Measurements from ENCODE around the gene PRPH. TPM values are rescaled to one million over a fixed set of nuclear protein-coding genes. Genes with fewer than 3 reads are reported as not detected.

PRPH gene
- polyA plus RNA-seq, 1 experiment, result not detected

DNA sequence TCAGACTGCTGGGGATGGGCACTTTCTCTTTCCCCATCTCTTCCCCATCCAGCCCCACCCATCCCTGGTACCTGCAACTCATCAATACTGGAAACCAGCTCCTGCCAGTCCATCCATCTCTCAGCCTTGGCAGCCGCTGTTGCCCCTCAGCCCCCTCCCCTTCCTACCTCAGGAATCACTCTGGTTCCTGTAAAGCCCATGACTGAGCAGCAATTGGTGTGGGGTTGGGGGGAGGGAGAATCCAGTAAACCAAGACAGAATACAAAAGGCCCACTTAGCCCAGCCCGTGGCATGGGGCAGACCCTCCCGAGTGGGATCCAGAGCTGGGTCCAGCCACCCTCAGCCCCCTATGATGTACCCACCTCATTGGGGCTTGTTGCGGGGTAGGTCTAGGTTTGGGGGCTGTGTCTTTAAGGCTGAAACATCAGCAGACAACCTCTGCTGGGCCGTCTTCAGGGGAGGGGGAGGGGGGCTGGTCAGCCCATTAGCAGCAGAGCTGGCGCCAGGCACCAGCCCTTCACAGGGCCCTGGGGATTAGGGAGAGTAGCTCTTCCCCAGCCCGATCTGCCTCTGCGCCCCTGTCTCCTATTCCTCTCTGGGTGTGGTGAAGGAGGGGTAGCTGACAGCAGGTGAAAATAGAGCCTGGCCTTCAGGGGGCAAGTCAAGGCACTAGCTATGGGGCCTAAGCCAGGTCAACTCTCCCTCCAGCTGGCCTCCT lies 702 bp upstream of the PRPH start:
- Histone ChIP-seq H3K36me3 (ENCODE audit: control insufficient read depth, insufficient read depth, low read length) (no peaks in the 10 kb centered on the region), H3K27me3 (ENCODE audit: control insufficient read depth, insufficient read depth, low read length) (peaks cover 48% of the 10 kb centered on the region), H3K4me3 (ENCODE audit: low read depth, low read length) (no peak overlapping the region)
- no peak for DNase-seq (ENCODE audit: low read depth)
- TF ChIP-seq, protein P1, sequence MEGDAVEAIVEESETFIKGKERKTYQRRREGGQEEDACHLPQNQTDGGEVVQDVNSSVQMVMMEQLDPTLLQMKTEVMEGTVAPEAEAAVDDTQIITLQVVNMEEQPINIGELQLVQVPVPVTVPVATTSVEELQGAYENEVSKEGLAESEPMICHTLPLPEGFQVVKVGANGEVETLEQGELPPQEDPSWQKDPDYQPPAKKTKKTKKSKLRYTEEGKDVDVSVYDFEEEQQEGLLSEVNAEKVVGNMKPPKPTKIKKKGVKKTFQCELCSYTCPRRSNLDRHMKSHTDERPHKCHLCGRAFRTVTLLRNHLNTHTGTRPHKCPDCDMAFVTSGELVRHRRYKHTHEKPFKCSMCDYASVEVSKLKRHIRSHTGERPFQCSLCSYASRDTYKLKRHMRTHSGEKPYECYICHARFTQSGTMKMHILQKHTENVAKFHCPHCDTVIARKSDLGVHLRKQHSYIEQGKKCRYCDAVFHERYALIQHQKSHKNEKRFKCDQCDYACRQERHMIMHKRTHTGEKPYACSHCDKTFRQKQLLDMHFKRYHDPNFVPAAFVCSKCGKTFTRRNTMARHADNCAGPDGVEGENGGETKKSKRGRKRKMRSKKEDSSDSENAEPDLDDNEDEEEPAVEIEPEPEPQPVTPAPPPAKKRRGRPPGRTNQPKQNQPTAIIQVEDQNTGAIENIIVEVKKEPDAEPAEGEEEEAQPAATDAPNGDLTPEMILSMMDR (IDR thresholded peaks at IDR 0.05; ENCODE audit: insufficient read depth, low read depth, low read length), result no peak
- CTCF ChIA-PET, result interaction anchor here (0.6 to 11.5 kb wide), 13 partner anchors 7 to 287 kb away, joined by 3 to 94 read pairs (median 7); partner anchors contain the start of gene C1QL4
- POLR2A ChIA-PET, result no interaction called here

DNA sequence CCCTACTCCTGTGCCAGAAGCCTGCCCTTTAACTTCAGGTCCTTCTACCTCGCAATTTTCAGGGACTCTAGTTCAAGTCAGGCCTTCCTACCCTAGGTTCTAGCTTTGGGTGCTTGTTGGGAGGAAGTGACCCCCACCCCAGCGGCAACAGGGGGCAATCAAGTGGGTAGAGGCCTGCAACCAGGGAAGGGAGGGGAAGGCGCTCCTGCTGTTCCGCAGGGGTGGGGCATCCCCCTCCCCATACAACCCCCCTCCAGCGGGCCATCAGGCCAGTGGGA lies 204 bp upstream of the PRPH start:
- ChIA-PET CTCF (interaction anchor here (0.6 to 11.5 kb wide), 10 partner anchors 7 to 56 kb away, joined by 3 to 94 read pairs (median 12); partner anchors contain the start of gene C1QL4), POLR2A (no interaction called here)
- Histone ChIP-seq H3K27me3 (ENCODE audit: control insufficient read depth, insufficient read depth, low read length) (peaks cover 48% of the 10 kb centered on the region), H3K4me3 (ENCODE audit: low read depth, low read length) (no peak overlapping the region), H3K36me3 (ENCODE audit: control insufficient read depth, insufficient read depth, low read length) (no peaks in the 10 kb centered on the region)
- DNase-seq (ENCODE audit: low read depth), result no peak
- TF ChIP-seq, protein P1 (IDR thresholded peaks at IDR 0.05; ENCODE audit: insufficient read depth, low read depth, low read length), result no peak

DNA sequence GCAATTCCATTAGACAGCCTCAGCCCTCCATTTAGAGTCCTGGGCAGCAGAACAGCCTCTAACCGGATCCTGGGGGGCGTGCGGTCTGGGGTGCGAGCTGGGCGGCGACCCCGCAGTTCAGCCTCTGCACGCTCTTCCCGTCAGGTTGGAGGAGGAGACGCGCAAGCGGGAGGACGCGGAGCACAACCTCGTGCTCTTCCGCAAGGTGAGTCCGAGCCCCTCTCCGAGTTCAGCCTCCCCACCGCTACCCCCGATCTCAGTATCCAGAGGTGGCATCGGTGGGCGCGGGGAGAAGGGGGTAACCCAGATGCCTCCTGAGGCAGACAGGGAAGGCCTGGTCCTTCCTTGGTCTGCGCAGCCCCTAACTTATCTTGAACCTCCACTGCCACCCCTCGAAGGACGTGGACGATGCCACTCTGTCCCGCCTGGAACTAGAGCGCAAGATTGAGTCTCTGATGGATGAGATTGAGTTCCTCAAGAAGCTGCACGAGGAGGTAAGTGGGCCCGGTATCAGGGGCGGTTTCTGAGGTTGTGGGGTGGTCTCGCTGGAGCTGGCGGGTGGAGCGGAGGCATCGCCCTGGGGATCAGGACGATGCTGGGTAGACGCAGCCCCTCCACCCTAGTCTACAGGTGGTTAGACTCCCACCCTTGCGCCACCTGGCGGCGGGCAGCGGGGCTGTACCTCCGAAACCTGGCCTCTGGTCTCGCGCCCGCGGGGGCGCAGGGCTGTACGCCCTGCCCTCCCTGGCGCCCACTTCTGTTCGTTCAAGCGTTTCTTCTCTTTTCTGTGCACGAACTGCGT lies 1.3 kb downstream of the PRPH start:
- CTCF ChIA-PET, result interaction anchor here (0.7 to 11.5 kb wide), 22 partner anchors 9 to 285 kb away, joined by 3 to 94 read pairs (median 6); partner anchors contain the start of genes C1QL4 and TROAP
- TF ChIP-seq, protein P1 (IDR thresholded peaks at IDR 0.05; ENCODE audit: insufficient read depth, low read depth, low read length), result peak; percentile 74
- POLR2A ChIA-PET, result no interaction called here
- no peaks in the 10 kb centered on the region for H3K36me3 ChIP-seq (ENCODE audit: control insufficient read depth, insufficient read depth, low read length)
- H3K4me3 ChIP-seq (ENCODE audit: low read depth, low read length), result no peak overlapping the region
- peaks cover 48% of the 10 kb centered on the region for H3K27me3 ChIP-seq (ENCODE audit: control insufficient read depth, insufficient read depth, low read length)
- DNase-seq (ENCODE audit: low read depth), result no peak

DNA sequence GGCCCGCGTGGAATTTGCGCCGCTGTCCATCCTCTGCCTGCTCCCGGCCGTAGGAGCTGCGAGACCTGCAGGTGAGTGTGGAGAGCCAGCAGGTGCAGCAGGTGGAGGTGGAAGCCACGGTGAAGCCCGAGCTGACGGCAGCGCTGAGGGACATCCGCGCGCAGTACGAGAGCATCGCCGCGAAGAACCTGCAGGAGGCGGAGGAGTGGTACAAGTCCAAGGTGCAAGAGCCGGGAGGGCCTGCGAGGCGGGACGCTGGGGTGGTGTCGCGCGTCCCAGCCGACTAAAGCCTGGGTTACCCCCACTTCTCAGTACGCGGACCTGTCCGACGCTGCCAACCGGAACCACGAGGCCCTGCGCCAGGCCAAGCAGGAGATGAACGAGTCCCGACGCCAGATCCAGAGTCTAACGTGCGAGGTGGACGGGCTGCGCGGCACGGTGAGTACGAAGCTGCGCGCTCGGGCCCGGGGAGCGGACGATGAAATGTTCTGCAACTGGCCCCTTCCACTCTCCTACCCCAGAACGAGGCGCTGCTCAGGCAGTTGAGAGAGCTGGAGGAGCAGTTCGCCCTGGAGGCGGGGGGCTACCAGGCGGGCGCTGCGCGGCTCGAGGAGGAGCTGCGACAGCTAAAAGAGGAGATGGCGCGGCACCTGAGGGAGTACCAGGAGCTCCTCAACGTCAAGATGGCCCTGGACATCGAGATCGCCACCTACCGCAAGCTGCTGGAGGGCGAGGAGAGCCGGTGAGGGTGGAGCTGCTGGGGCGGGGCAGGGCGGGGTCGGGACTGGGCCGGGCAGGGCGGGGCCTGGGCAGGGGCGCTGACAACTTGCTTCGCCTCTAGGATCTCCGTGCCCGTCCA lies 2.1 kb downstream of the PRPH start:
- H3K36me3 ChIP-seq (ENCODE audit: control insufficient read depth, insufficient read depth, low read length), result no peaks in the 10 kb centered on the region
- peak overlapping the region; percentile 5; the same call in 1 of the 2 replicates for H3K4me3 ChIP-seq (ENCODE audit: low read depth, low read length)
- ChIA-PET CTCF (interaction anchor here (0.7 to 11.5 kb wide), 19 partner anchors 8 to 60 kb away, joined by 3 to 94 read pairs (median 5); partner anchors contain the start of genes C1QL4 and TROAP), POLR2A (no interaction called here)
- TF ChIP-seq, protein P1 (IDR thresholded peaks at IDR 0.05; ENCODE audit: insufficient read depth, low read depth, low read length), result no peak
- peaks cover 48% of the 10 kb centered on the region for H3K27me3 ChIP-seq (ENCODE audit: control insufficient read depth, insufficient read depth, low read length)
- DNase-seq (ENCODE audit: low read depth), result no peak
